Ectodermal cell (in vitro differentiated cells): ENCODE results near the gene SLC31A1.
"Not testable (repeated sequence)": the region's sequence is repeated elsewhere in the genome, so short reads cannot be mapped to it uniquely, and the experiment has no call there.

Experiments
- H3K27ac ChIP-seq: 2 replicates; pipeline ENCODE4 v1.7.0; 2013; ENCODE audit warnings: mild to moderate bottlenecking, low read depth, low read length; ENCODE audit not compliant: insufficient read depth, poor library complexity, severe bottlenecking
- H3K27me3 ChIP-seq: 2 replicates; pipeline ENCODE4 v1.7.0; 2013; ENCODE audit warnings: mild to moderate bottlenecking, low read length; ENCODE audit not compliant: insufficient read depth, control insufficient read depth, poor library complexity, severe bottlenecking
- H3K36me3 ChIP-seq: one replicate; pipeline ENCODE4 v1.7.0; 2013; ENCODE audit warnings: low read length; ENCODE audit not compliant: control insufficient read depth, insufficient read depth
- H3K4me1 ChIP-seq: one replicate; pipeline ENCODE4 v1.7.0; 2013; ENCODE audit warnings: low read length; ENCODE audit not compliant: control insufficient read depth, insufficient read depth
- H3K4me3 ChIP-seq: 2 replicates; pipeline ENCODE4 v1.7.0; 2013; ENCODE audit warnings: low read depth, low read length, control low read depth; ENCODE audit not compliant: insufficient read depth
- H3K9me3 ChIP-seq: 2 replicates; pipeline ENCODE4 v1.7.0; 2013; ENCODE audit warnings: mild to moderate bottlenecking, low read length, moderate library complexity; ENCODE audit not compliant: control insufficient read depth
- WGBS, 2 experiments: methylation state at CpG; one replicate each; pipeline ENCODE4 v1.1.7; 2013; ENCODE audit warnings: missing lambda C conversion rate in 2 of 2; 5-methylcytosine and 5-hydroxymethylcytosine counted together

SLC31A1 gene

GRCh38 chr9:113238202-113238858 lies 17.0 kb downstream of the SLC31A1 start:
- 92 to 93% methylated on average over 10 of the region's 10 CpGs for WGBS, 2 experiments
- no peak overlapping the region for H3K27ac ChIP-seq
- no peaks in the 10 kb centered on the region for H3K36me3 ChIP-seq
- no peaks in the 10 kb centered on the region for H3K9me3 ChIP-seq
- H3K4me3 ChIP-seq, result no peak overlapping the region
- H3K4me1 ChIP-seq, result no peaks in the 10 kb centered on the region
- H3K27me3 ChIP-seq, result no peaks in the 10 kb centered on the region

- H3K27ac ChIP-seq, result no peak overlapping the region
- H3K27me3 ChIP-seq, result no peaks in the 10 kb centered on the region
- 92 to 94% methylated on average over 4 of the region's 4 CpGs for WGBS, 2 experiments
- no peaks in the 10 kb centered on the region for H3K4me1 ChIP-seq
- no peak overlapping the region for H3K4me3 ChIP-seq
- H3K9me3 ChIP-seq, result no peaks in the 10 kb centered on the region
- no peaks in the 10 kb centered on the region for H3K36me3 ChIP-seq
These were observed 17.5 kb downstream of the SLC31A1 start for GRCh38 chr9:113238859-113239232.

- WGBS, 2 experiments, result 95 to 98% methylated on average over 2 of the region's 2 CpGs
- Histone ChIP-seq H3K27ac (no peak overlapping the region), H3K4me1 (no peaks in the 10 kb centered on the region), H3K4me3 (no peak overlapping the region), H3K27me3 (no peaks in the 10 kb centered on the region), H3K9me3 (no peaks in the 10 kb centered on the region), H3K36me3 (no peaks in the 10 kb centered on the region)
These were observed 19.8 kb downstream of the SLC31A1 start for GRCh38 chr9:113241161-113241560.

GRCh38 chr9:113244556-113244955 lies 23.2 kb downstream of the SLC31A1 start:
- Histone ChIP-seq H3K4me1 (no peaks in the 10 kb centered on the region), H3K4me3 (no peak overlapping the region), H3K36me3 (no peaks in the 10 kb centered on the region), H3K9me3 (no peaks in the 10 kb centered on the region), H3K27me3 (no peaks in the 10 kb centered on the region), H3K27ac (no peak overlapping the region)
- 91% methylated on average over 2 of the region's 2 CpGs for WGBS, 2 experiments

- 91% methylated on average over 4 of the region's 4 CpGs for WGBS, 2 experiments
- no peaks in the 10 kb centered on the region for H3K9me3 ChIP-seq
- no peaks in the 10 kb centered on the region for H3K4me1 ChIP-seq
- no peaks in the 10 kb centered on the region for H3K36me3 ChIP-seq
- no peak overlapping the region for H3K27ac ChIP-seq
- no peaks in the 10 kb centered on the region for H3K27me3 ChIP-seq
- no peak overlapping the region for H3K4me3 ChIP-seq
These were observed 24.6 kb downstream of the SLC31A1 start for GRCh38 chr9:113245894-113246293.

- 90 to 93% methylated on average over 6 of the region's 6 CpGs for WGBS, 2 experiments
- H3K27ac ChIP-seq, result no peak overlapping the region
- H3K4me1 ChIP-seq, result no peaks in the 10 kb centered on the region
- H3K9me3 ChIP-seq, result no peaks in the 10 kb centered on the region
- H3K27me3 ChIP-seq, result no peaks in the 10 kb centered on the region
- no peak overlapping the region for H3K4me3 ChIP-seq
- H3K36me3 ChIP-seq, result no peaks in the 10 kb centered on the region
These were observed 25.6 kb downstream of the SLC31A1 start for GRCh38 chr9:113246928-113247327.

GRCh38 chr9:113247640-113248039 lies 26.3 kb downstream of the SLC31A1 start:
- Histone ChIP-seq H3K27ac (no peak overlapping the region), H3K4me1 (no peaks in the 10 kb centered on the region), H3K36me3 (no peaks in the 10 kb centered on the region), H3K27me3 (no peaks in the 10 kb centered on the region), H3K4me3 (no peak overlapping the region), H3K9me3 (no peaks in the 10 kb centered on the region)

GRCh38 chr9:113249661-113250060 lies 28.3 kb downstream of the SLC31A1 start:
- not testable (repeated sequence) for H3K27me3 ChIP-seq, H3K4me1 ChIP-seq, H3K36me3 ChIP-seq, H3K4me3 ChIP-seq, H3K27ac ChIP-seq, H3K9me3 ChIP-seq
- WGBS, 2 experiments, result 83 to 100% methylated on average over 1 of the region's 2 CpGs

- WGBS, 2 experiments, result 88 to 94% methylated on average over 2 of the region's 2 CpGs
- Histone ChIP-seq H3K9me3 (no peaks in the 10 kb centered on the region), H3K36me3 (no peaks in the 10 kb centered on the region), H3K27me3 (no peaks in the 10 kb centered on the region), H3K4me3 (no peak overlapping the region), H3K27ac (no peak overlapping the region), H3K4me1 (no peaks in the 10 kb centered on the region)
These were observed 29.5 kb downstream of the SLC31A1 start for GRCh38 chr9:113250807-113251206.

- Histone ChIP-seq H3K27me3 (no peaks in the 10 kb centered on the region), H3K4me1 (no peaks in the 10 kb centered on the region), H3K27ac (no peak overlapping the region), H3K9me3 (no peaks in the 10 kb centered on the region), H3K36me3 (peaks cover 8% of the 10 kb centered on the region), H3K4me3 (no peak overlapping the region)
- WGBS, 2 experiments, result 93 to 95% methylated on average over 1 of the region's 1 CpG
These were observed 33.6 kb downstream of the SLC31A1 start for GRCh38 chr9:113254991-113255390.

- WGBS, 2 experiments, result 94 to 95% methylated on average over 6 of the region's 6 CpGs
- Histone ChIP-seq H3K4me3 (no peak overlapping the region), H3K4me1 (no peaks in the 10 kb centered on the region), H3K27ac (no peak overlapping the region), H3K9me3 (no peaks in the 10 kb centered on the region), H3K36me3 (peaks cover 12% of the 10 kb centered on the region), H3K27me3 (no peaks in the 10 kb centered on the region)
These were observed 34.1 kb downstream of the SLC31A1 start for GRCh38 chr9:113255438-113255837.
